Thoracic aorta endothelial cell (primary cell): ENCODE results near the gene C20orf141. TPM values are rescaled to one million over a fixed set of nuclear protein-coding genes. Genes with fewer than 3 reads are reported as not detected.

ENCODE experiments used
- total RNA-seq: library from RNA; depleted of rRNA; stranded (reverse); fragments of >200 nt; gene quantifications from 2 replicates; pipeline ENCODE4 v1.2.3, GENCODE V29; 2012

C20orf141 gene
- total RNA-seq = not detected in 2 replicates

GRCh38 chr20:2814587-2815051, at the start of gene C20orf141:
Gene C20orf141 (plus strand): TSS chr20:2814987. CDS start chr20:2815185, 198 bp downstream.

GRCh38 chr20:2800521-2801285, 14.1 kb upstream of the C20orf141 start, which contains the start of gene CPXM1:
Gene CPXM1 (minus strand): TSS chr20:2800627. CDS start chr20:2800572, 55 bp downstream.

GRCh38 chr20:2816030-2816582, 1.3 kb downstream of the C20orf141 start, which contains the start of gene TMEM239:
Gene TMEM239 (plus strand): TSS chr20:2816364. CDS start chr20:2816555, 191 bp downstream.

GRCh38 chr20:2840138-2840966, 25.6 kb downstream of the C20orf141 start, which contains the start of the genes PCED1A and VPS16:
Gene PCED1A (minus strand): TSS chr20:2840655. CDS start chr20:2839912, 743 bp downstream.
Gene VPS16 (plus strand): TSS chr20:2840745. CDS start chr20:2840775, 30 bp downstream.

Other genes with a start within 250 kb of the C20orf141 start
- gene NOP56, start 162.4 kb upstream of the C20orf141 start, total RNA-seq = 200 and 273 TPM in 2 replicates
- 86.9 and 87.8 TPM in 2 replicates for gene IDH3B, start 150.8 kb upstream of the C20orf141 start, total RNA-seq
- gene EBF4, start 122.2 kb upstream of the C20orf141 start, total RNA-seq = 0.53 and 1.0 TPM in 2 replicates
- gene CPXM1, start 14.4 kb upstream of the C20orf141 start, total RNA-seq = 0.13 and 0.14 TPM in 2 replicates
- gene TMEM239, start 1.4 kb downstream of the C20orf141 start, total RNA-seq = not detected in 2 replicates
- 13.6 and 16.6 TPM in 2 replicates for gene PCED1A, start 25.7 kb downstream of the C20orf141 start, total RNA-seq
- 29.1 and 29.5 TPM in 2 replicates for gene VPS16, start 25.8 kb downstream of the C20orf141 start, total RNA-seq
- 48.3 and 61.7 TPM in 2 replicates for gene PTPRA, start 58.5 kb downstream of the C20orf141 start, total RNA-seq
- 0.65 and 0.66 TPM in 2 replicates for gene GNRH2, start 228.6 kb downstream of the C20orf141 start, total RNA-seq
- gene MRPS26, start 231.1 kb downstream of the C20orf141 start, total RNA-seq = 33.6 and 34.7 TPM in 2 replicates